NCI-H2107 (cell line): ENCODE data around the gene LRRC25.
"Not testable (repeated sequence)": the region's sequence is repeated elsewhere in the genome, so short reads cannot be mapped to it uniquely, and the experiment has no call there.

Experiments used
- DNase-seq: peaks from one replicate; lab custom pipeline; 2025; lab: John Stamatoyannopoulos, UW

The LRRC25 gene

DNA sequence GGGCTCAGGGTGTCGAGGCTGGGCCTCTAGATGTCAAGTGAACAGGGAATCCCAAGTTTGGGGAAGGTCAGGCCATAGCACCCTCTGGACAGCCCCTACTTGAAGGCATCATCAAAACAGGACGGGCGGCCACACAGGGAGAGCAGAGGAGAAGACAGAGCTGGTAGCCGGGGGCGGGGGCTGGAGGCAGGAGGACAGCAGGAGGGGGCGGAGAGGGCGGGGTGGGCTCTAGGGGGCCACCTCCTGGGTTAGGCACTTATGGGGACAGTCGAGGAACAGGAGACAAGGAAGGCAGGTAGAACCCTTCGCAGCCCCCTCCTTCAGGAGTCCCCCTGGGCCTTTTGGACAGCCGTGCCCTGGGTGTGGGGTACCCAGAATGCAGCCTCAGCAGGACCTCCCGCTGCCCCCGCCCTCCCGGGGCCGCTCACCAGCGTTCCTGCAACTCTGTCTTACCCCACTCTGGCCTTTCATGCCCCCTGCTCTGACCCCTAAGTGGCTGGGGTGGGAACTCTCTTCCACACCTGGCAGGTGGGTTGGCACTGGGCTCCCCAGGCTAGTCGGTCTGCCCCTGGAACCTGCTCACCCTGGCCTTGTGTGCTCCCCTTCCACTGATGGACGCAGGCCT is 27.6 kb upstream of the LRRC25 start:
- DNase-seq = no peak

DNA sequence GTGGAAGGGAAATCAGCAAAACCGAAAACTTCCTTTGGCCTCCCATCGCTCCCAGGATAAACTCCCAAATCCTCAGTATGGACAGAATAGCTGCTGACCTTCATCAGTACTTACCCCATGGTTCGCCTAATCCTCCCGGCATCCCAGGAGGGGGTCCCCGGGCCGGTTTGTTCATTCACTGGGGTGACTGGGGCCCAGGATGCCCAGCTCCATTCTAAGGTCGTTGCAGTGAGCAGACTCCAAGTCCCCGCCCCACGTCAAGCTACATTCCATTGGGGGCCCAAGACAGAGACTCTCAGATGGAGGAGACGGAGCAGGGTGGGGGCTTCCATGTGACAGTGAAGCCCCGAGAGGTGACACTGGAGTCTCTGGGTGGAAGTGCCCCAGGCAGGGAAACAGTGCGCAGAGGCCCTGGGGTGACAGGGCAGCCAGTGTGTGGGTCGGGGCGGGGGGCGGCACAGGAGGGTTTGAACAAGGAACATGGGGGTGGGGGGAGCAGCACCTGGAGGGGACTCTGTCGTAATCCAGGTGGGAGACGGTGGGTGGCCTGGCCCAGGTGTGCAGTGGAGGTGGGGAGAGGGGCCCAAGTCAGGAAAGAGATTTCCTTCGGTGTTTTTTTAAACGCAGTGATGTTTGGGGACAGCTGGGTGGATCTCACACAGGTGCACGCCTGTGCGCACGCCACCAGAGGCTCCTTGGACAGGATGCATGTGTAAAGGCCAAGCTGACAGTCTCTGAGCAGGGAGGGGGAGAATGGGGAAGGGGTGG is 26.9 kb upstream of the LRRC25 start:
- DNase-seq = no peak

DNA sequence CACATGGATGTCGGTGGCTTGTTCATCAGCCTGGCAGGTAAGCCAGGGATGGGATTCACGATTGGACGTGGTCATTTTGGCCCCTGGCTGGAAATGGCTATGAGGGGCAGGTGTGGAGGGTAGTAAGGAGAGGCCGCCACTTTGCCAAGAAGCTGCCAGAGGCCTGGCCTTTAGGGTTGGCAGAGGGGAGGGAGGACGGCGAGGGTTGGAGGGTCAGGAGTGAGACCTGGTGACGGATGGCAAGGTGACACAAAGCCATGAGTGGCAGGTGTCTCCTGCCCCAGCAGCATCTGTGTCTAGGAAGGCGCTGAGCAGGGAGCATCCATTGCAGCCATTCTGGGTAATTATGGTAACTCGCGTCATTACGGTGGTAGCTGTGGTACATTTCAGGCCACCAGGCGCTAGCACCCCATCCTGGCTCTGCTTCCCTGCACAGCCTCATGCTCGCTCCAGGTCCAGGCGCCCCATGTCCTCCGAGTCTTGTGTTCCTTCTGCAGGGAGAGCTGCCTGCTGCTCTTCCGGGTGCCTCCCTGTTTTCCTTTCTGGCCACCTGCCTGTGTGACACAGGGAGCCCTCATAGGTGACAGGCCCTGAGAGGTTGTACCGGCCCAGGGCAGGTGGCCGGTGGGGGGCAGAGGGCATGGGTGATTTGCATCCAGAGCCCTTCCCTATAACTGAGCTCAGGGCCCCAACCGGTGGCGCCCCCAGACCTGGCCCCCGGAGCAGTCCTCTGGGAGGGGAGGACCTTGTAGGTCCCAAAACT is 26.0 kb upstream of the LRRC25 start:
- DNase-seq = no peak

DNA sequence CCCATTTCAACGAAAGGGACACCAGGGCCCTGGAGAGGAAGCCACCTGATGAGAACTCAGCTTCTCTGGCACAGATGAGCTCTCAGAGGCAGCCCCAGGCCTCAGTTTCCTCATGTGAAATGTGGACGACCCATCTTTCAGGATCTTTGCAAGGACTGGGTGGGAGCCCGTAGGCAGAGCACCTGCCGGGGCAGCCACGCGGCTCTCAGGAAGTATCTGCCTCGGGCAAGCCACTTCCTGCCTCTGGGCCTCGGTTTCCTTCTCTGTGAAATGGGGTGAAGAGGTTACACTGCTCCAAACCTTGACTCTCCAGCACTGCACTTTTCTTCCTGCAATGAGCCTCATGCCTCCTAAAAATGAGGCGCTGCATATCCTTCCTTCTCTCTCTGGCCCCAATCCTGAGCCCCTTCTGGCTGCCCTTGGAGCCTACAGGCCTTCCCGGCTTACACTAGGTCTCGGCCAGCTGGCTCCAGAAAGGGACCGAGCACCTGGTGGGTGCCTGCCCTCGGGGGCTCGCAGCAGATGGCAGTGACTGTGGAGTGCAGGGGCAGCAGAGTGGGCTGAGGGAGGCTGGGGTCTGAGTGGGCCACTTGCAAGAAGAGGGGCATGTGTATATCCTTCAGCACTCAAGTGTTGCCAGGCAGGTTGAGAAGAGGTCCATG is 25.2 kb upstream of the LRRC25 start:
- DNase-seq = no peak

DNA sequence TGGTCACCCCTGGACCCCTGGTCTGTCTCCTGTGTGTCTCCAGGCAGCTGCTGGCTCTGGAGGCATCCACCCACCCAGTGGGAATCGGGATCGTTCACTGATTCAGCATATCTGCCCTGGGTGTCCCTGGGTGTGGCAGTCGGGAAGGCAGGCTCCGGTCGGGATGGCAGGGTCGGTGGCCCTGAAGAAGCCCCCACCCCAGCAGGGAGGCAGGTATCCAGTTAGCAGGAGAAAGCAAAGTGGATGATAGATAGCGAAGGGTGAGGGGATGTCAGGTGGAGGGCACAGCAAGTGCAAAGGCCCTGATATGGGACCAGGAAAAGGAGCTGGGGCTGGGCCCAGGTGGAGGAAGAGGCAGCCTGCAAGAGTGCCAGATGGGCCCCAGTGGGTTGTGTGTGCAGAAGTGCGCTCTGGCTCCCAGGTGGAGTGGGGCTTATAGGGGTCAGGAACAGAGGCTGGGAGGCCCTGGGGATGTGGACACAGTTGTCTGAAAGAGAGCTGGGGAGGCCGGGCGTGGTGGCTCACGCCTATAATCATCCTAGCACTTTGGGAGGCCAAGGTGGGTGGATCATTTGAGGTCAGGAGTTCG is 24.0 kb upstream of the LRRC25 start:
- DNase-seq = no peak

DNA sequence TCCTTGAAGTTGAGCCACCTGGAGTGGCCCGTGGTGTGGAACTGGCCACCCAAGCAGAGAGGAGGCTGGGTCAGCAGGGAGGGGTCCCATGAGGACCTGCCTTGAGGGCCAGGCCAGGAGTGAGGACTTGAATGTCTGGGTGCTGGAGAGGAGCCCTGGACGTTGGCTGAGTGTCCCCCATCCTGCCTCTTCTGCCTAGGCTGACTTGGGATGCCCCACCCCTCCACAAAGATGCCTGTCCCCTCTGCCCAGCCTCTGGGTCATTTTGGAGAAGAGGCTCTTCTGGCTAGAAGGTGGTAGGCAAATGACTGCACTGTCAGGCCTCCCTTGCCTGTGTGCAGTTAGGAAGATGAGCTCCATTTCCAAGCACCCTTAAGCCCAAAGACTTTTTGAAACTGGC is 23.5 kb upstream of the LRRC25 start:
- DNase-seq = no peak

DNA sequence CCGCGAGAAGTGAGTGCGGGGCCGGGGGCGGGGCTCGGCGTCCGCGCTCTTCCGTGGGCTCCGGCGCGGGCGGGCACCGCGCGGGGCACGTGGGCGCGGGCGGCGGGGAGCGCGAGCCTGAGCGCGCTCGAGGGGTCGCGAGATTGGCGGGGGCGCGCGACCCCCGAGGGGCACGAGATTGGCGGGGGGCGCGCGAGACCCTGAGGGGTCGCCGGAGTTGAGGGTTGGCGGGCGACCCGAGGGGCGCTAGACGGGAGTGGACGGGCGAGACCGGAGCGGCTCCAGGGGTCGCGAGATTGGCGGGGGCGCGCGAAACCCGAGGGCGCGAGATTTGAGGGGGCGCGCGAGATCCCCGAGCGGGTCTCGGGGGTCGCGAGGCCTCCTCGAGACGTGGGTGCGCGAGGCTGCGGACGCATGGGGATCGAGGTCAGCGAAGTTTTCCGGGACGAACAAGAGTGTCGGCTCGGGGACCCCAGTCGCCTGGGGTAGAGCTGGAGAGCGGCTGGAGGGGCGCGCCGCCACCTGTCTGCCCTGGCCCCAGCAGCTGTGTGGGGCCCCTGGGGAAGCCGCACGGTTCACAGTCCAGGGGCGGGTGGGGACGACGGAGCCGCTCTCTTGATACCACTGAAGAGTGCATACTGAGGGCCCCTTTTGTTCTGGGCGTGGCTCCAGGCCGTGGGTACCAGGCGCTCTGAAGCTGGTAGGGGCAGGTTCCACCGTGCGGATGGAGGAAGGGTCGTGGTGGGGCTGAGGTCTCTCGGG is 22.5 kb upstream of the LRRC25 start:
- DNase-seq = no peak

DNA sequence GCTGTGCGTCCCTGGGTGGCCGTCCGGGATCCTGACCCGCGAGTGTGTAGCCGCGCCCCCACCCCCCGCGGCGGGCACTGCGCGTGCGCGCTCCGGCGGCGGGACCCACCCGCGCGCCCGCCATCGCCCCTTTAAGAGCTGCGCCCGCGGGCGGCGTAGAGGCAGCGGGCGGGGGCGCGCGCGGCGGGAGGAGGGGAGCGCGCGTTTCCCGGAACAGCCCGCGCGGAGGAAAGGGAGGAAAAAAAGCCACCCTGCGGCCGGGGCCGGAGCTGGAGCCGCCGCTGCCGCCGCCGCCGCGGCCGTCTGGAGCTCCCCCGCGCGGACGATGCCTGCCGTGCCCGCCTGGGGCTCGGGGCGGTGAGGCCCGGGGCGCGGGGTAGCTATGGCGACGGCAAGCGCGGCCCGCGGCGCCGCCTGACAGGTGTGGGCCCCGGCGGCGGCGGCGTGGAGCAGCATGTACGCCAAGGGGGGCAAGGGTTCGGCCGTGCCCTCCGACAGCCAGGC is 21.8 kb upstream of the LRRC25 start, which contains the start of gene SSBP4:
Gene SSBP4 (plus strand): TSS at position 204 of the 504 bp plus-strand sequence. CDS start 251 bp downstream, at position 455.
- peak; percentile 67 for DNase-seq

DNA sequence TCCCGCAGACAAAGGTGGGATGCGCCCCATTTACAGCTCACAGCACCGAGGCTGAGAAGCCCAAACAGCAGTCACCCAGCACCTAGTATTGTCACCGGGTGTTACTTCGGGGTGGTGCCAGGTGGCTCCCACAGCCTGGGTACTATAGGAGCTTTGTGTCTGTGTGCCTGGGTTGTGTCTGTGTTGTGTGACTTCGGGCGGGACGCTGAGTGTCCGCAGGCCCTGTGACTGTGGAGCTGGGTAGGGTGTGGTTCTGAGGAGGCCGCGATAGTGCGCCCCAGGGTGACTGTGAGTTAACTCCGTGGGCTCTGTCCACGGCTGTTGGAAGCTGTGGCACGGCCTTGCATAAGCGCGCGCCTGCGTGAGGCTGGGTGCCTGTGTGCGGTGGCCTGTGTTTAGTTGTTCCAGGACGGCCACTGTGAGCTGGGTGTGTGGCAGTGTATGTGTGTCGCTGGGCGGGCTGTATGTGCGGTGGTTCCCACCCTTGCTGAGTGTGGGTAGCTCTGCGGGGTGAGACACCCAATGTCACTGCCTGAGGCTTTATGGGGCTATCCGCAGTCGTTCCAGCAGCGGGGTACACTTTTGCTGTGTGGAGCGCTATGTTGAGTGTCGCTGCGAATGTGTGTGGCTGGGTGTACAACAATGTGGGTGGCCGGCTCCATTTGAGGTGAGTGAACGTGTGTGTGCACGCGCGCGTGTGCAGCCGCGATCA is 21.2 kb upstream of the LRRC25 start:
- no peak for DNase-seq

DNA sequence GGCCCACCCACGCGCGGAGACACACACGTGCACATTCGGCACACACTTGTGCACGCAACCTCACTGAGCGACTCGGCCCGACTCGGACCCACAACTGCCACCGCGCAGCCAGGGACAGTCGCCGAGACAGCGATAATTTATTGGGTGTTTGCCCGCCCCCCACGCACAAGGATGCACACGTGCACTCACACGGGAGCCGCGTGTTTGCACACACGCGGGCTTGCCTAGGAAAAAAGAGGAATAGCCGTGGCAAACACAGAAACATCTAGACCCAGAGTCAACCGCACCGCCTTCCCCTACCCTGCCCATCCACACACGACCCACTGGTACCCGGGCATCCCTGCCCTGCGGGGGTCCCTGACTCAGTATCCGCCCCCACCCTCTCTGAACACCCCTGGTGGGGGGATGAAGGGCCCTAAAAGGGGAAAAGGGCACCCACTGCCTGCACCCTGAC is 20.6 kb upstream of the LRRC25 start:
- DNase-seq = no peak

DNA sequence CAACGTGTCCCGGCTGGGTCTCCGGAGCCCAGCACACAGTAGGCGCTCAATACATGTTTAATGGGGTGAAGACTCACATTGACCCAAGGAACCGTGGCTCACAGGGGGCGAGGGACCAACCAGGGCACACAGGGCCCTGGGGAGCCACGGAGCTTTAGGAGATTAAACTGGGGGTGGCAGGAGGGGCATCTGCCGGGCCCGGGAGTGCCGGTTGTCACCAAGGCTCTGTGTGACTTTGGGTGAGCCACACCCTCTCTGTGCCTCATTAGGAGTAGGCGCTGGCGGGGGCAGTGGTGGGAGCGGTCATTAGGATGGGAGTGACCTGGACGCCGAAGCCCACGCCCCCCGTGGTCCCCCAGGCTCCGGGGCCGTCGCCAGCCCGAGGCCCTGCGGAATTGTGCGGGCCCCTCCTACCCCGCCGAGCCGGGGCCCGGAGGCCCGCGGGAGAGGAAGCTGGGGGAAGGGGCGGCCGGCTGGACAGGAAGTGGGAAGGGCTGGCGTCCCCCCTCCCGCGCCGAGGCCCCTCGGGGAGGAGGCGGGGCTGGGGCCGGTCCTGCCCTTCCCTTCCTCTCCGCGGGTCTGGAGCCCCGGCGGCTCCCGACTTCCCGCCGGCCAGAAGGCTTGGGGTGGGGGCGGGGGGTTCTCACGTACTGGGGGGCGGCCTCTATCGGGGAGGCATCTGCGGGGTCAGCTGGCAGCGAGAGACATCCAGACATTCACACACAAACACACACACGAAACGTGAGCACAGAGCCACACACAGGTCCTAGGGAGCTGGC is 20.0 kb upstream of the LRRC25 start:
- no peak for DNase-seq

DNA sequence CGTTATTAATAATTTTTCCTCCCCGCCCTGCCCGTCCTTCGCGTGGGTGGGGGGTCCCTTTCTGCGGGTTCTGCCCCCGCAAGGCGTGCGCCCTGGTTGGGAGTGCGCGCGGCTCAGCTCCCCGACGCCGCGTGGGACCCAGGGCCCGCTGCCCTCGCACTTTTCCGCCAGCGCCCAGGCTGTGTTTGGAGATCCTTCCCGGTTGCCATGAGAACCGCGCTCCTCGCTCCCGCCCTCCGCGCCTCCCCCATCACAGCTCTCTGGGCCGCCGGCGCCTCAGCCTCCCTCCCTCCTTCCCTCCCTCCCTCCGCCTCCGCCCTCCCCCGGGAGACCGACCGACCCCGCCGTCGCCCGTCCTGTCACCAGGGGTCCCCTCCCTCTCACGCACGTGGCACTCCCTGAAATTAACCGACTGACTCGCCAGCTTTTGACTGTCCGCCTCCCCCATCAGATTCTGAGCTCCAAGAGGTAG is 19.4 kb upstream of the LRRC25 start:
- DNase-seq = no peak

DNA sequence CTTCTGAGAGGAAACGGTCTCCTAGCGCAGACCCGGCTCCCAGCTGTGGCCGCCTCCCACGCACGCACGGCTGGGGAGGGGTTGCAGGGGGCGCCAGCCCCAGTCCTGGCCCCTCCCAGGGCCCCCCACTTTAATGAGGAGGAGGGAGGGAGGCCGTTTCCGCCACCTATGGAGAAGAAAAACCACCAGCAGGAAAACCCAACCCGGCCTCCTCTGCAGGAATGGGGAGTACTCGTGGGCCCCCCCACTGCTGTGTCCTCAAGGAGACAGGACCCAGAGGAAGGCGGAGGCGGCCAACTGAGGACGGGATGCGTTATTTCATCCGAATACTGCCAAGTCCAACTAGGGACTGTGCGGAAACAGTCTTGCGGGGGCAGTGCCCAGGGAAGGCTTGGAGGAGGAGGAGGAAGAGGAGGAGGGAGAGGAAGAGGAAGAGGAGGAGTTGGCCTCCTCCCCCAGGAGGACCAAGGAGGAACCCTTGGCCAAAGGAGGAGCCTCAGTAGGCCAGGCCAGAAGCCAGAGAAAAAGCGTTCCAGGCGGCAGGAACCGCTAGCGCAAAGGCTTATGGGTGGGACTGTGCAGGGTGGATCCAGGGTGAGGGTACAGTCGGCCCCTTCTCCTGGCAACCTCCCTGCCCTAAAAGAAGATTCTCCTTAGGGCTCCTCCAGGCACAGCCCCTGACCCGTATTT is 17.9 kb upstream of the LRRC25 start:
- DNase-seq = no peak

DNA sequence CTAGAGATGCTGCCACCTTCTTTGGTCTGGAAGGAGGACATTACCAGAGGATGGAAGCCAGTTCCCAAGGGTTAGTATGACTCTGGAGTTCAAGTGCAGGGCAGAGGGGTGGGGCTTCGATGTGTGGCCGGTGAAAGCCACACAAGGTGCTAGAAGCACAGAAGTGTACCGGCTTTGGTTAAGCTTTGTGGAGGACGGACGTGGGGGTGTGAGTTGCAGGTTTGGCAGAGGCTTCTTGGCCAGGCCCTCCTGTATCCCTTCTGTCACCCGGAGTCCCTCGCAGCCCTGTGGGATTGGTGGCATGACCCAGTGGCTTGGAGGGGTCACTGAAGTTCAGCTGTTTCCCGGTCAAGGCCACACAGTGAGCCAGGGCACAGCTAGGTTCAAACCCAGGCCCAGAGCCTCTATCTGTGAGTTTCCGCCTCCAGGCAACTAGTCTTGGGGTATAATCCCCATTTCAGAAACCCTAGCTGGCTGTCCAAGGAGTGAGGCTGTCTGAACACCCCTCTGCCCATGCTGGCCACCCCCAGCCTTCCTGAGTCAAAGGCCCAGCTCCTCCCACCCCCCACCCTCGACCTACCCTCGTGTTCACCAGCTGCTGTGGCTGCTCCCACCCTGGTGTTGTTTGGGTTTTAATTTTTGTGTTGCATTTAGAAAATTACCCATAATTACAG is 17.2 kb upstream of the LRRC25 start:
- DNase-seq = no peak

DNA sequence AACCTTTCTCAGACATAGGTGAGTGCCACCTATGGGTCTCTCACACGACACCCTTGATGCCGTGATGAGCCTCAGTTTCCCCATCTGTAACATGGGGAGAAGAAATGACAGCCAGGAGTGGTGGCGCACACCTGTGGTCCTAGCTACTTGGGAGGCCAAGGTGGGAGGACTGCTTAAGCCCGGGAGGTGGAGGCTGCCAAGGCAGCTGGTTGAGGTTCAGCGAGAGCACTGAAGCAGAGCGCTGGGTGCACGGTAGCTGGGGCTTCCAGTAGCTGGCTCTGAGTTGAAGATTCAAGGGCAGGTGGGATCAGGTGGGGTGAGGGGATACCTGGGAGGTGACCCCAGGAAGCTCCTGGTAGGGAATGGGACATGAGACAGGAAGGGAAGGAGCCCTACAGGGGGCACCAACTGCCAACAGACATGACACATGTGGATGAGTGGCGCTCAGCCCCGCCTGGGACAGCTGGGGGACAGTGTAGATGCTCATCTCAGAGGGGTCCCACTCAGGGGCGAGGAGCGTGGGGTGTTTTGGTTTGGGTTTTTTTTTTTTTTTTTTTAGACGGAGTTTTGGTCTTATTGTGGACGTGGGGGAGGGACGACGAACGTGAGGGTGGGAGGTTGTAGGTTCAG is 15.3 kb upstream of the LRRC25 start:
- DNase-seq = no peak

DNA sequence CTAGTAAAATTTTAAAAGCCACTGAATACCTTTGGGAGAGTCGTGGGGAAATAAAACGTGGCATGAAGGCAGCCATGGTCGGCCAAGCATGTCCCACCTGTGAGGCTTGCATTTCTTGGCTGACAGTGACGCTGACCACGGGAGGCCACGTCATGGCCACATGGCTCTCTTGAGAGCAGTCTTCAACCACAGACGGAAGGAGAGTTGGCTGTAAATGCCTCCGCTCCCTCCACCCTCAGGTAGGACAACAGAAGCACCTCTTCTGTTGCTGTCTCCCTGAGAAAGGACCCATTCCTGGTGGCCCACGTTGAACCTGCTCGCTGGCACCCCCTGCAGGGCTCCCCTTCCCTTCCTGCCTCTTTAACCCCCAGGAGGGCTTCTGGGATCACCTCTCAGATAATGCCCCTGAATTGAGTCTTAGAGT is 10.6 kb upstream of the LRRC25 start:
- DNase-seq = peak; percentile 34

DNA sequence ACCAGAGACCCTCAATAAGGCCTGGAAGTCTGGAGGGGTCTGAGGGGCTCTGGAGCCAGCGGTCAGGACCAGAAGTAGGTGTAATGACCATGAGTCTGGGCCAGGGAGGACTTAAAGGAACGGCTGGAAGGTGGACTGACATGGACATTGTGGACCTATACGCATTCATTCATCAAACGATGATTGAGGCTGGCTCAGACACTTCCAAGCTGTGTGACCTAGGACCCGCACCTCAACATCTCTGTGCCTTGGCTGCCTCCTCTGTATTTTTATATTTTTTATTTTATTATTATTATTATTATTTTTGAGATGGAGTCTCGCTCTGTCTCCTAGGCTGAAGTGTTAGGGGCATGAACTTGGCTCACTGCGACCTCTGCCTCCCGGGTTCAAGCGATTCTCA is 9.3 kb upstream of the LRRC25 start:
- DNase-seq = no peak

DNA sequence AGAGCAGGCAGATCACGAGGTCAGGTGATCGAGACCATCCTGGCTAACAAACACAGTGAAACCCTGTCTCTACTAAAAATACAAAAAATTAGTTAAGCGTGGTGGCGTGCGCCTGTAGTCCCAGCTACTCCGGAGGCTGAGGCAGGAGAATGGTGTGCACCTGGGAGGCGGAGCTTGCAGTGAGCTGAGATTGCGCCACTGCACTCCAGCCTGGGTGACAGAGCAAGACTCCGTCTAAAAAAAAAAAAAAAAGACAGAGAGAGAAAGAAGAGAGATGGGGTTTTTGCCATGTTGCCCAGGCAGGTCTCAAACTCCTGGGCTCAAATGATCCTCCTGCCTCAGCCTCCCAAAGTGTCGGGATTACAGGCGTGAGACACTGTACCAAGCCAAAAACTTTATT is 8.3 kb upstream of the LRRC25 start:
- not testable (repeated sequence) for DNase-seq
